ENCODE results near the gene IFI35.
"Not testable (repeated sequence)": the region's sequence is repeated elsewhere in the genome, so short reads cannot be mapped to it uniquely, and the experiment has no call there.

The IFI35 gene
- total RNA-seq: 17.2 to 41.0 (median 29.1) reads per million in 9 experiments

DNA sequence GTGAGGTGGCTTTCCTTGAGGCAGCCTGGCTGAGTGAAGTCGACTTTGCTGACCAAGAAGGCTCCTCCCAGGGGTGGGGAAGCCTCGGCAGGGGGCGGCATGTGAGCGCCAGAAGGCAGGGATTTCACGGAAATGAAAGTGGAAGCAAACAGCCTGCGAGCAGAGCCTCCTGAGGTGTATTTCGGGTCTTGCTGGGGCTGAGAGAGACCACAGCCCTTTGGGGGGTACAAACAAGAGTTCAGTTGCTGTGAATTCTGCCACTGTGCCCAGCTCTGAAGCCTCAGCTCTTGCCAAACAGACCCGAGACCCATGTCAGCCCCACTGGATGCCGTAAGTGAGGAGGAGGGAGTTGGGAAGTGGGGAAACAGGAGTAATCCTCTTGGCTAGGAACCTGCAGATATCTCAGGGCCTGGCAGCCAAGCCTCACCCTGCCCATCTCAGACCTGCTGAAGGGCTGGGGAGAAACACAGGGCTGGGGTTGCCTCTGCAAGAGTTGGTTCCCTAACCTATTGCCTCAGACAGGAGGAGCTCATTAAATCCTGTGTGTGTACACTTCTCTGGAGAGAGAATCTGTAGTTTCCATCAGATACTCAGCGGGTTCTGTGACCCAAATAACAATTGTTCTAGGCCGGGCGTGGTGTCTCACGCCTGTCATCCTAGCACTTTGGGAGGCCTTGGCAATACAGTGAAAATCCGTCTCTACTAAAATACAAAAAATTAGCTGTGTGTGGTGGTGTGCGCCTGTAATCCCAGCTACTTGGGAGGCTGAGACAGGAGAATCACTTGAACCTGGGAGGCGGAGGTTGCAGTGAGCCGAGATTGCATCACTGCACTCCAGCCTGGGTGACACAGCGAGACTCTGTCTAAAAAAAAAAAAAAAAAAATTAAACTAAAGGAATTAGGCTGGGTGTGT lies at the start of gene IFI35:
TSS of gene IFI35 (plus strand) at position 146 of the 913 bp plus-strand sequence. CDS start at position 310, 164 bp downstream.
- ATAC-seq (replicated peaks) (peak; percentile 98), DNase-seq (peak; percentile 76 to 81 (median 76))
- peak within 1 kb of the TSS; percentile 97 to 98 for H3K4me3 Mint-ChIP-seq
- no peaks in the 10 kb centered on the region for H3K9me3 Mint-ChIP-seq
- peak within 1 kb of the TSS; percentile 96 to 97 for H3K27ac Mint-ChIP-seq
- peaks cover 12 to 18% of the 10 kb centered on the region in 2 donors for H3K4me1 Mint-ChIP-seq (ENCODE audit: low read depth in 2 of 2)
- H3K36me3 Mint-ChIP-seq (ENCODE audit: insufficient read depth): peaks cover 35% of the 10 kb centered on the region
- no peaks in the 10 kb centered on the region for H3K27me3 Mint-ChIP-seq

DNA sequence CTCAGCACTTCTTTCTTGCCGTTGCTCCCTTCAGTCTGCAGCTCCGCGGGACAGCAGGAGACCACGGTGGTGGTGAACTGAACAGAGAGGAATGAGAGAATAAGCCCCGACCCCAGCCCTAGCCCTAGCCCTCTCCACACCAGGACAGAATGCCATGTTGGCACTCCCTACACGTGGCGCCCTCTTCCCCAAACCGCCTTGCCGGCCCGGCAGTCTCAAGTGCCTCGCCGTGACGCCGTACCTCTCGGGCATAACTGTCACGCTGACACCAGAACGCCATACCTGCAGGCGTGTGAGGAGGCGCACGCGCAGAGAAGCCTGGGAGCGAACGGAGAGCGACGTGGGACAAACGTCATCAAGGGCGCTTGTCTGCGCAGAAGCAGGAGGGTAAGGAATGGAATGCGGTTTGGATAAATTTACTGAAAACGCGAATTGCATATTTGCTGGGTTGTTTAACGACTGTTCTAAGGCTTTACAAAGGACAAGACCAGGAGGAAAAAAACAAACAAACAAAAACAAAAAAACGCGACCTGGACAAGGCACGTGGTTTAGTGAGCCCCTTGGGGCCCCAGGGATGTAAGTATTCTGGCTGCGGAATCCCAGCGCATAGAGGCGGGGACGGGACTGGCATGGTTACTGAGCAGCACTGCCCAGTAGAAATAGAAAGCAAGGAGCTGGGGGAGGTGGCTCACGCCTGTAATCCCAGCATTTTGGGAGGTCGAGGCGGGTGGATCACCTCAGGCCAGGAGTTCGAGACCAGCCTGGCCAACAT lies 42.2 kb upstream of the IFI35 start, which contains the start of gene AARSD1:
TSS of gene AARSD1 (minus strand) at position 294 of the 772 bp plus-strand sequence. CDS start at position 280, 14 bp downstream.
- DNase-seq: peak; percentile 81 to 86 (median 82)
- peak; percentile 99 for ATAC-seq (replicated peaks)
- H3K27ac Mint-ChIP-seq: peak within 1 kb of the TSS; percentile 88 to 90
- peaks cover 10 to 15% of the 10 kb centered on the region in 2 donors for H3K4me1 Mint-ChIP-seq (ENCODE audit: low read depth in 2 of 2)
- H3K36me3 Mint-ChIP-seq (ENCODE audit: insufficient read depth): peaks cover 32% of the 10 kb centered on the region
- H3K9me3 Mint-ChIP-seq: no peaks in the 10 kb centered on the region
- peak within 1 kb of the TSS; percentile 82 to 86 for H3K4me3 Mint-ChIP-seq
- H3K27me3 Mint-ChIP-seq: no peaks in the 10 kb centered on the region

DNA sequence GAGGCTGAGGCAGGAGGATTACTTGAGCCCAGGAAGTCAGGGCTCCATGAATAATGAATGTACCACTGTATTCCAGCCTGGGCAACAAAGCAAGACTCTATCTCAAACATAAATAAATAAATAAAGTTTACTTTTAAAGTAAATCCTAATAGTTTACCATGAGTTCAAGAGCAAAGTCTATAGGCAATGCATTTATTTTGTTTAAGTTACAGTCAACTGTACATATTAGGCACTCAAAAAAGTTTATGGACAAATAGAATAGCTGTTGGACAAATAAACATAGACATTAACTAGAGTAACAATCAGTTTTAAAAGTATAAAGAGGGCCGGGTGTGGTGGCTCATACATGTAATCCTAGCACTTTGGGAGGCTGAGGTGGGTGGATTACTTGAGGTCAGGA lies 38.7 kb upstream of the IFI35 start:
- Mint-ChIP-seq H3K27ac (no peak overlapping the region), H3K27me3 (no peaks in the 10 kb centered on the region), H3K36me3 (ENCODE audit: insufficient read depth) (peaks cover 5% of the 10 kb centered on the region), H3K4me3 (no peak overlapping the region), H3K4me1 (ENCODE audit: low read depth in 2 of 2) (peaks cover 10 to 15% of the 10 kb centered on the region in 2 donors), H3K9me3 (no peaks in the 10 kb centered on the region)
- DNase-seq (no peak), ATAC-seq (replicated peaks) (no peak)

- H3K4me3 Mint-ChIP-seq: no peak overlapping the region
- H3K27me3 Mint-ChIP-seq: no peaks in the 10 kb centered on the region
- H3K9me3 Mint-ChIP-seq: no peaks in the 10 kb centered on the region
- ATAC-seq (replicated peaks) (no peak), DNase-seq (no peak)
- H3K27ac Mint-ChIP-seq: no peak overlapping the region
- peaks cover 5 to 6% of the 10 kb centered on the region in 2 donors for H3K4me1 Mint-ChIP-seq (ENCODE audit: low read depth in 2 of 2)
- H3K36me3 Mint-ChIP-seq (ENCODE audit: insufficient read depth): peaks cover 4% of the 10 kb centered on the region
These were observed 37.5 kb upstream of the IFI35 start for GRCh38 chr17:42969001-42969581.

GRCh38 chr17:42971589-42971988 lies 35.0 kb upstream of the IFI35 start:
- no peak overlapping the region for H3K4me3 Mint-ChIP-seq
- H3K4me1 Mint-ChIP-seq (ENCODE audit: low read depth in 2 of 2): no peaks in the 10 kb centered on the region
- H3K9me3 Mint-ChIP-seq: no peaks in the 10 kb centered on the region
- no peaks in the 10 kb centered on the region for H3K36me3 Mint-ChIP-seq (ENCODE audit: insufficient read depth)
- ATAC-seq (replicated peaks): no peak
- DNase-seq: no peak
- no peaks in the 10 kb centered on the region for H3K27me3 Mint-ChIP-seq
- H3K27ac Mint-ChIP-seq: no peak overlapping the region

- H3K9me3 Mint-ChIP-seq; H3K27ac Mint-ChIP-seq; H3K36me3 Mint-ChIP-seq (ENCODE audit: insufficient read depth); H3K4me3 Mint-ChIP-seq; H3K27me3 Mint-ChIP-seq; DNase-seq; H3K4me1 Mint-ChIP-seq (ENCODE audit: low read depth in 2 of 2); ATAC-seq (replicated peaks): not testable (repeated sequence)
These were observed 33.3 kb upstream of the IFI35 start for GRCh38 chr17:42973323-42973722.

GRCh38 chr17:42975265-42975664 lies 31.3 kb upstream of the IFI35 start:
- DNase-seq (no peak), ATAC-seq (replicated peaks) (no peak)
- Mint-ChIP-seq H3K36me3 (ENCODE audit: insufficient read depth) (peaks cover 7% of the 10 kb centered on the region), H3K4me1 (ENCODE audit: low read depth in 2 of 2) (peaks cover 9 to 11% of the 10 kb centered on the region in 2 donors), H3K9me3 (no peaks in the 10 kb centered on the region), H3K27ac (no peak overlapping the region), H3K4me3 (no peak overlapping the region), H3K27me3 (no peaks in the 10 kb centered on the region)

- DNase-seq; H3K27me3 Mint-ChIP-seq; H3K4me3 Mint-ChIP-seq; H3K9me3 Mint-ChIP-seq; ATAC-seq (replicated peaks); H3K27ac Mint-ChIP-seq: not testable (repeated sequence)
- H3K36me3 Mint-ChIP-seq (ENCODE audit: insufficient read depth): peaks cover 10% of the 10 kb centered on the region
- H3K4me1 Mint-ChIP-seq (ENCODE audit: low read depth in 2 of 2): peaks cover 11 to 13% of the 10 kb centered on the region in 2 donors
These were observed 30.9 kb upstream of the IFI35 start for GRCh38 chr17:42975701-42976100.

- Mint-ChIP-seq H3K4me1 (ENCODE audit: low read depth in 2 of 2) (peaks cover 22 to 28% of the 10 kb centered on the region in 2 donors), H3K36me3 (ENCODE audit: insufficient read depth) (peaks cover 30% of the 10 kb centered on the region), H3K27me3 (no peaks in the 10 kb centered on the region), H3K27ac (peak within 1 kb of the TSS; percentile 95 to 97), H3K9me3 (no peaks in the 10 kb centered on the region), H3K4me3 (peak within 1 kb of the TSS; percentile 93 to 95)
- ATAC-seq (replicated peaks) (peak; percentile 13), DNase-seq (no peak)
These were observed 26.9 kb upstream of the IFI35 start, which contains the start of gene PTGES3L for GRCh38 chr17:42979511-42980273. Gene PTGES3L (minus strand): TSS chr17:42980080. CDS start chr17:42980053, 27 bp downstream.

DNA sequence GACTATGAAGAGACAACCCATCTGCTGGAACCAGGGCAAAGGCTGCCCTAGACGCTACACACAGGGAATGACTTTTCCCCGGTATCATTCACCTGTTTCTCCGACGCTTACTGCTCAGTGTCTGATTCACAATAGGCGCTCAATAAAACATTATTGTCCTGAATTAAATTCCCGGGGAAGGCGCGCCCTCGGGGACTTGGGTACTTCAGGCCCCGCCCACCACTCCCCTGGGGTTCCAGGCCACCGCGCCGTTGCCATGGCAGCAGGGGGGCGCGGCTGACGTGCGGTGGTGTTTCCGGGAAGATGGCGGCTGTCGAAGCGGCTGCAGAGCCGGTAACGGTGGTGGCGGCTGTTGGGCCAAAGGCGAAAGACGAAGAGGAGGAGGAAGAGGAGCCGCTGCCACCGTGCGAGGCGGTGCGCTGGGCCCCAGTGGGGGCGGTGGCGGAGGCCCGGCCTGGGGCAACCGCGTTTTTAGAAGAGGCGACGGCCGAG lies 26.3 kb upstream of the IFI35 start, which contains the start of gene RUNDC1:
TSS of gene RUNDC1 (plus strand) at position 292 of the 492 bp plus-strand sequence. CDS start at position 304, 12 bp downstream.
- DNase-seq: peak; percentile 84 to 88 (median 87)
- Mint-ChIP-seq H3K4me3 (peak within 1 kb of the TSS; percentile 93 to 95), H3K4me1 (ENCODE audit: low read depth in 2 of 2) (peaks cover 22 to 28% of the 10 kb centered on the region in 2 donors), H3K9me3 (no peaks in the 10 kb centered on the region), H3K27me3 (no peaks in the 10 kb centered on the region), H3K27ac (peak within 1 kb of the TSS; percentile 95 to 97), H3K36me3 (ENCODE audit: insufficient read depth) (peaks cover 36% of the 10 kb centered on the region)
- peak; percentile 86 for ATAC-seq (replicated peaks)

DNA sequence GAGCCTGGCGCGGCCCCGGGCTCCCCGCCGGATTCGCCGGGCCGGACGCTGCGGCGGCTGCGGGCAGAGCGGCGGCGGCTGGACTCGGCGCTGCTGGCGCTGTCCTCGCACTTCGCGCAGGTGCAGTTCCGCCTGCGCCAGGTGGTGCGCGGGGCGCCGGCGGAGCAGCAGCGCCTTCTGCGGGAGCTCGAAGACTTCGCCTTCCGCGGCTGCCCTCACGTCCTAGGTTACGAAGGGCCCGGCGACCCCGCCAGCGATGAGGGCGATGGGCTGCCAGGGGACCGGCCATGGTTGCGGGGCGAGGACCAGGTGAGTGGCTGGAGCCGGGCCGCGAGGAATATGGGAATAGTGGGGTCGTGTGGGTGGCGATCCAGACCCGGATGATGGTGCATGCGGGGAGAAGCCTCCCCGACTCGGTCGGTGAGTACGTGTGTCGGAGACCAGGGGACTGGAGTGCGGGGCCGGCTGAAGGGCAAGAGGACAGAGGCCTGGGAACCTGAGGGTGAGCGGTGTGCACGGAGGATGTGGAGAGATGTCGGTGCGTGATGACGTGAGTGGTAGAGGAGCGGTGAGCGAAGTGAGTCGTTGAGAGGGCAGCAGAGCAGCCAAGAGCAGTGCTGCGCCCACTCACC lies 25.7 kb upstream of the IFI35 start:
- Mint-ChIP-seq H3K4me3 (peak overlapping the region; percentile 93 to 95), H3K9me3 (no peaks in the 10 kb centered on the region), H3K27ac (peak overlapping the region; percentile 95 to 97), H3K36me3 (ENCODE audit: insufficient read depth) (peaks cover 38% of the 10 kb centered on the region), H3K27me3 (no peaks in the 10 kb centered on the region), H3K4me1 (ENCODE audit: low read depth in 2 of 2) (peaks cover 22 to 28% of the 10 kb centered on the region in 2 donors)
- ATAC-seq (replicated peaks) (peak; percentile 73), DNase-seq (peak; percentile 27 to 52 (median 37))

DNA sequence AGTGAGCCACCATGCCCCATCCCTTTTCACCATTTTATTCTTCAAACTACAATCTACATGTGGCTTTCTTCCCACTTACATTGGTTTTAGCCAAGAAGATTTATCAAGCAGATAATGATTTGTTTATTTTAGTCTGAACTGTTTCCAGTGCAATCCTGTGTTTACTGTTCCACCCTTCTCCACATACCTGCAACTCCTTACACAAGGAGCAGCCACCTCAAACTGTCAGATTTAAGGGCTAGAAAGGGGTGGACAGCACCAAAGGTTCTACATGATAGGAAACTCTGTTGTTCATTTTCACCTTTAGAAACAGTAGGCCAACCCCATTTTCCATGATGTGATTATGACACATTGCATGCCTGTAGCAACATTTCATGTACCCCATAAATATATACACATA lies 24.3 kb upstream of the IFI35 start:
- peak overlapping the region; percentile 28 to 97 for H3K27ac Mint-ChIP-seq
- peaks cover 22 to 28% of the 10 kb centered on the region in 2 donors for H3K4me1 Mint-ChIP-seq (ENCODE audit: low read depth in 2 of 2)
- no peaks in the 10 kb centered on the region for H3K9me3 Mint-ChIP-seq
- H3K36me3 Mint-ChIP-seq (ENCODE audit: insufficient read depth): peaks cover 52% of the 10 kb centered on the region
- no peak for ATAC-seq (replicated peaks)
- no peak for DNase-seq
- peak overlapping the region; percentile 93 to 95 for H3K4me3 Mint-ChIP-seq
- no peaks in the 10 kb centered on the region for H3K27me3 Mint-ChIP-seq

Measured in effector memory CD8-positive, alpha-beta T cell (primary cell).